Measurements from ENCODE around the gene ZNF722.
"Not testable (repeated sequence)": the region's sequence is repeated elsewhere in the genome, so short reads cannot be mapped to it uniquely, and the experiment has no call there.

ZNF722 gene

GRCh38 chr7:63998549-63998948 lies at the start of gene ZNF722:
ZNF722 (plus strand) TSS chr7:63998849; CDS start chr7:63998962, 113 bp downstream.
- no peaks in the 10 kb centered on the region for H3K36me3 Mint-ChIP-seq
- no peak within 1 kb of the TSS for H3K27ac Mint-ChIP-seq
- no peaks in the 10 kb centered on the region for H3K4me1 Mint-ChIP-seq (ENCODE audit: low read depth)
- peaks cover 10% of the 10 kb centered on the region for H3K9me3 Mint-ChIP-seq (ENCODE audit: low read depth)
- no peaks in the 10 kb centered on the region for H3K27me3 Mint-ChIP-seq
- H3K4me3 Mint-ChIP-seq: no peak within 1 kb of the TSS

GRCh38 chr7:63953181-63953580 lies 45.5 kb upstream of the ZNF722 start:
- Mint-ChIP-seq H3K4me3 (no peak overlapping the region), H3K4me1 (ENCODE audit: low read depth) (no peaks in the 10 kb centered on the region), H3K36me3 (no peaks in the 10 kb centered on the region), H3K27ac (no peak overlapping the region), H3K27me3 (no peaks in the 10 kb centered on the region), H3K9me3 (ENCODE audit: low read depth) (peaks cover 22% of the 10 kb centered on the region)

GRCh38 chr7:63968629-63969028 lies 30.0 kb upstream of the ZNF722 start:
- Mint-ChIP-seq H3K27ac (no peak overlapping the region), H3K4me3 (no peak overlapping the region), H3K9me3 (ENCODE audit: low read depth) (peaks cover 10% of the 10 kb centered on the region), H3K4me1 (ENCODE audit: low read depth) (no peaks in the 10 kb centered on the region), H3K36me3 (no peaks in the 10 kb centered on the region), H3K27me3 (no peaks in the 10 kb centered on the region)

DNA sequence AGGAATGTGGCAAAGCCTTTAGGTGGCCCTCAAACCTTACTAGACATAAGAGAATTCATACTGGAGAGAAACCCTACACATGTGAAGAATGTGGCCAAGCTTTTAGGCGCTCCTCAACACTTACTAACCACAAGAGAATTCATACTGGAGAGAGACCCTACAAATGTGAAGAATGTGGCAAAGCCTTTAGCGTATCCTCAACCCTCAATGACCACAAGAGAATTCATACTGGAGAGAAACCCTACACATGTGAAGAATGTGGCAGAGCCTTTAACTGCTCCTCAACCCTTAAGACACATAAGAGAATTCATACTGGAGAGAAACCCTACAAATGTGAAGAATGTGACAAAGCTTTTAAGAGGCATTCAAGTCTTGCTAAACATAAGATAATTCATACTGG lies 16.8 kb downstream of the ZNF722 start:
- not testable (repeated sequence) for H3K4me3 Mint-ChIP-seq; H3K4me1 Mint-ChIP-seq (ENCODE audit: low read depth); H3K27me3 Mint-ChIP-seq; H3K27ac Mint-ChIP-seq
- Mint-ChIP-seq H3K9me3 (ENCODE audit: low read depth) (peaks cover 33% of the 10 kb centered on the region), H3K36me3 (peaks cover 14% of the 10 kb centered on the region)

GRCh38 chr7:64035388-64035787 lies 36.7 kb downstream of the ZNF722 start:
- H3K4me3 Mint-ChIP-seq: no peak overlapping the region
- H3K27me3 Mint-ChIP-seq: no peaks in the 10 kb centered on the region
- H3K36me3 Mint-ChIP-seq: peaks cover 18% of the 10 kb centered on the region
- no peak overlapping the region for H3K27ac Mint-ChIP-seq
- H3K9me3 Mint-ChIP-seq (ENCODE audit: low read depth): peaks cover 39% of the 10 kb centered on the region
- no peaks in the 10 kb centered on the region for H3K4me1 Mint-ChIP-seq (ENCODE audit: low read depth)

DNA sequence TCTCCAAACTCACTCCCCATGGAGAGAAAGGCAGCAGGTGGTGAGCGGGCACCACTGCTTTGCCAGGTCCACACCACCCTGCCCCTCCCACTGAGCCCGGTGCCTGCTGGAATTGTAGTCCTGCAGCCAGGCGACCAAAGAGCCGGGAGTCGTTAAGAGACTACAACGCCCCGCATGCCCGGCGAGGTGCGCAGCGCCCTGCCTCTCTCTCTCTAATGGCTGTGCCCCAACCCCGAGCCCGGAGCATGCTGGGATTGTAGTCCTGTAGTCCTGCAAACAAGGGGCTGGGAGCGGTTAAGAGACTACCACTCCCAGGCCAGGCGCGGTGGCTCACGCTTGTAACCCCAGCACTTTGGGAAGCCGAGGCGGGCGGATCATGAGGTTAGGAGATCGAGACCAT lies 38.4 kb downstream of the ZNF722 start:
- Mint-ChIP-seq H3K9me3 (ENCODE audit: low read depth) (peaks cover 33% of the 10 kb centered on the region), H3K27me3 (no peaks in the 10 kb centered on the region), H3K4me1 (ENCODE audit: low read depth) (no peaks in the 10 kb centered on the region), H3K36me3 (peaks cover 18% of the 10 kb centered on the region), H3K27ac (no peak overlapping the region), H3K4me3 (no peak overlapping the region)

- peaks cover 16% of the 10 kb centered on the region for H3K4me1 Mint-ChIP-seq (ENCODE audit: low read depth)
- H3K9me3 Mint-ChIP-seq (ENCODE audit: low read depth): peaks cover 6% of the 10 kb centered on the region
- H3K27ac Mint-ChIP-seq: peak within 1 kb of the TSS; percentile 84
- peaks cover 2% of the 10 kb centered on the region for H3K36me3 Mint-ChIP-seq
- H3K27me3 Mint-ChIP-seq: no peaks in the 10 kb centered on the region
- peak within 1 kb of the TSS; percentile 91 for H3K4me3 Mint-ChIP-seq
Observed at GRCh38 chr7:64045301-64046040, 46.8 kb downstream of the ZNF722 start, which contains the start of gene ZNF727. ZNF727 (plus strand) TSS chr7:64045434; CDS start chr7:64045622, 188 bp downstream.

DNA sequence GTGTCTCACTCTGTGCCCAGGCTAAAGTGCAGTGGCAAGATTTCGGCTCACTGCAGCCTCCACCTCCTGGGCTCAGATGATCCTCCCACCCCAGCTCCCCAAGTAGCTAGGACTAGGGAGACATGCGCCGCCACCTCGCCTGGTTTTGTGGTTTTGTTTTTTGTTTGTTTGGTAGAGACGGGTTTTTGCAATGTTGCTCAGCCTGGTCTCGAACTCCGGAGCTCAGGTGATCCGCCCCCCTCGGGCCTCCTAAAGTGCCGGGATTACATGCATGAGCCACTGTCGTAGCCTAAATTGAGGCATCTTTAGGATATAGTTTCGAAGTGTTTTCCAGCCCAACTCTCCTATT lies 47.4 kb downstream of the ZNF722 start:
- H3K27me3 Mint-ChIP-seq: no peaks in the 10 kb centered on the region

More for the DNA sequence above, 47.4 kb downstream of the ZNF722 start:
- Mint-ChIP-seq H3K36me3 (peaks cover 2% of the 10 kb centered on the region), H3K9me3 (ENCODE audit: low read depth) (peaks cover 3% of the 10 kb centered on the region), H3K4me3 (peak overlapping the region; percentile 91), H3K4me1 (ENCODE audit: low read depth) (peaks cover 16% of the 10 kb centered on the region), H3K27ac (peak overlapping the region; percentile 34)
